GM18498 (cell line): ENCODE measurements around the gene NCAM2.

Experiments
- ATAC-seq: cut with Tn5 transposase; IDR thresholded peaks from one replicate; pipeline ENCODE4 v1.9.1; 2021; ENCODE audit warnings: mild to moderate bottlenecking, moderate library complexity; ENCODE audit not compliant: unreplicated experiment

The NCAM2 gene

GRCh38 chr21:21204366-21204996 is 206.3 kb downstream of the NCAM2 start:
- no peak for ATAC-seq

- ATAC-seq: no peak
Measured at GRCh38 chr21:21205604-21206003, 207.4 kb downstream of the NCAM2 start.

- ATAC-seq: no peak
Measured at GRCh38 chr21:21210552-21210951, 212.3 kb downstream of the NCAM2 start.

GRCh38 chr21:21213297-21213696 is 215.1 kb downstream of the NCAM2 start:
- no peak for ATAC-seq

- no peak for ATAC-seq
Measured at GRCh38 chr21:21216047-21216446, 217.8 kb downstream of the NCAM2 start.

GRCh38 chr21:21226472-21226871 is 228.3 kb downstream of the NCAM2 start:
- no peak for ATAC-seq

GRCh38 chr21:21230672-21231071 is 232.5 kb downstream of the NCAM2 start:
- no peak for ATAC-seq

- no peak for ATAC-seq
Measured at GRCh38 chr21:21231913-21232312, 233.7 kb downstream of the NCAM2 start.

- ATAC-seq: no peak
Measured at GRCh38 chr21:21232320-21232719, 234.1 kb downstream of the NCAM2 start.

- ATAC-seq: no peak
Measured at GRCh38 chr21:21233051-21233450, 234.8 kb downstream of the NCAM2 start.

- no peak for ATAC-seq
Measured at GRCh38 chr21:21236996-21237395, 238.8 kb downstream of the NCAM2 start.

GRCh38 chr21:21238629-21239400 is 240.6 kb downstream of the NCAM2 start:
- no peak for ATAC-seq

- ATAC-seq: no peak
Measured at GRCh38 chr21:21241391-21241790, 243.2 kb downstream of the NCAM2 start.

- no peak for ATAC-seq
Measured at GRCh38 chr21:21246007-21246406, 247.8 kb downstream of the NCAM2 start.

- ATAC-seq: no peak
Measured at GRCh38 chr21:21247424-21247823, 249.2 kb downstream of the NCAM2 start.

- ATAC-seq: no peak
Measured at GRCh38 chr21:21262048-21262447, 263.8 kb downstream of the NCAM2 start.

- ATAC-seq: no peak
Measured at GRCh38 chr21:21268061-21268471, 269.9 kb downstream of the NCAM2 start.

- ATAC-seq: no peak
Measured at GRCh38 chr21:21268885-21269284, 270.7 kb downstream of the NCAM2 start.

GRCh38 chr21:21279193-21279901 is 281.1 kb downstream of the NCAM2 start:
- ATAC-seq: no peak

- ATAC-seq: no peak
Measured at GRCh38 chr21:21283810-21284209, 285.6 kb downstream of the NCAM2 start.

GRCh38 chr21:21286170-21286798 is 288.1 kb downstream of the NCAM2 start:
- ATAC-seq: no peak
